IMR-90 (cell line): ENCODE results near the gene DCLK1. TPM values are rescaled to one million over a fixed set of nuclear protein-coding genes. Genes with fewer than 3 reads are reported as not detected.

Experiments
- ATAC-seq: fragments of 200-7000 bp; cut with Tn5 transposase; 2 replicates; pipeline ENCODE4 v1.9.1; 2020; ENCODE audit warnings: low read depth, mild to moderate bottlenecking, moderate library complexity
- BruUV-seq: library from RNA; stranded (reverse); fragments of 400-500 nt; replicated peaks from 2 replicates; lab custom pipeline; 2021; lab: Mats Ljungman, UMichigan
- CTCF ChIA-PET: fragments of 300-600 bp; formaldehyde crosslinking; extraction: SDS; loops from one replicate; lab custom pipeline; 2021; ENCODE audit warnings: antibody characterized with exemption; lab: Yijun Ruan, JAX
- POLR2A ChIA-PET: fragments of 300-600 bp; sonication (Branson Sonifier 250); formaldehyde crosslinking; loops from one replicate; lab custom pipeline; 2022; ENCODE audit warnings: antibody characterized with exemption; ENCODE audit not compliant: unreplicated experiment; lab: Charles Lee
- DNase-seq: peaks from one replicate; pipeline ENCODE4 v3.0.0; 2013
- H2AFZ ChIP-seq: replicated peaks from 2 replicates; pipeline ENCODE3; 2013; ENCODE audit warnings: low read length, mild to moderate bottlenecking; ENCODE audit not compliant: poor library complexity
- H2AK5ac ChIP-seq: 2 replicates; pipeline ENCODE4 v1.6.1; 2013; ENCODE audit warnings: low read depth, low read length, inconsistent platforms
- H2AK9ac ChIP-seq: replicated peaks from 2 replicates; pipeline ENCODE3; 2013; ENCODE audit warnings: mild to moderate bottlenecking, low read depth, low read length, moderate library complexity; ENCODE audit not compliant: poor library complexity
- H2BK120ac ChIP-seq: 2 replicates; pipeline ENCODE4 v1.6.1; 2013; ENCODE audit warnings: low read depth, low read length, inconsistent platforms
- H2BK15ac ChIP-seq: 3 replicates; pipeline ENCODE4 v1.6.1; 2013; ENCODE audit warnings: low read depth, low read length, inconsistent platforms
- H2BK20ac ChIP-seq: 2 replicates; pipeline ENCODE4 v1.6.1; 2013; ENCODE audit warnings: low read depth, mild to moderate bottlenecking, inconsistent platforms, low read length, moderate library complexity
- H2BK5ac ChIP-seq: 2 replicates; pipeline ENCODE4 v1.6.1; 2013; ENCODE audit warnings: mild to moderate bottlenecking, low read depth, low read length, inconsistent platforms; ENCODE audit not compliant: poor library complexity, severe bottlenecking
- H3K14ac ChIP-seq: replicated peaks from 2 replicates; pipeline ENCODE4 v1.6.1; 2013; ENCODE audit warnings: low read depth, low read length, inconsistent platforms
- H3K18ac ChIP-seq: 2 replicates; pipeline ENCODE4 v1.6.1; 2013; ENCODE audit warnings: low read depth, low read length, control low read depth
- H3K23ac ChIP-seq: 2 replicates; pipeline ENCODE4 v1.6.1; 2013; ENCODE audit warnings: low read depth, low read length, inconsistent platforms
- H3K27ac ChIP-seq: 2 replicates; pipeline ENCODE4 v1.5.1; 2013; ENCODE audit warnings: mild to moderate bottlenecking, control low read depth, low read length; ENCODE audit not compliant: insufficient read depth
- H3K27me3 ChIP-seq: 2 replicates; pipeline ENCODE4 v1.6.1; 2013; ENCODE audit warnings: low read length; ENCODE audit not compliant: control insufficient read depth, insufficient read depth
- H3K36me3 ChIP-seq: 2 replicates; pipeline ENCODE4 v1.6.1; 2013; ENCODE audit warnings: low read length, mixed read lengths; ENCODE audit not compliant: control insufficient read depth, insufficient read depth
- H3K4ac ChIP-seq: 2 replicates; pipeline ENCODE4 v1.6.1; 2013; ENCODE audit warnings: low read depth, low read length, inconsistent platforms
- H3K4me1 ChIP-seq: 2 replicates; pipeline ENCODE4 v1.6.1; 2013; ENCODE audit warnings: low read length, mixed read lengths; ENCODE audit not compliant: control insufficient read depth, insufficient read depth
- H3K4me2 ChIP-seq: 2 replicates; pipeline ENCODE4 v1.6.1; 2013; ENCODE audit warnings: low read depth, mild to moderate bottlenecking, control low read depth, low read length, moderate library complexity
- H3K4me3 ChIP-seq: 2 replicates; pipeline ENCODE4 v1.5.1; 2013; ENCODE audit warnings: low read depth, mild to moderate bottlenecking, control low read depth, low read length, moderate library complexity; ENCODE audit not compliant: insufficient read depth
- H3K56ac ChIP-seq: 2 replicates; pipeline ENCODE4 v1.6.1; 2013; ENCODE audit warnings: low read length, inconsistent platforms; ENCODE audit not compliant: insufficient read depth; ENCODE audit errors: extremely low read depth
- H3K79me1 ChIP-seq, 2 experiments: 2 replicates each; pipeline ENCODE4 v1.6.1; 2013; ENCODE audit warnings: low read length in 2 of 2, inconsistent platforms in 1 of 2, low read depth in 1 of 2
- H3K9ac ChIP-seq: 2 replicates; pipeline ENCODE4 v1.6.1; 2013; ENCODE audit warnings: low read depth, low read length, control low read depth
- H3K9me1 ChIP-seq: 2 replicates; pipeline ENCODE4 v1.6.1; 2013; ENCODE audit warnings: low read length, inconsistent platforms; ENCODE audit not compliant: insufficient read depth
- H3K9me3 ChIP-seq: 2 replicates; pipeline ENCODE4 v1.6.1; 2013; ENCODE audit warnings: low read length; ENCODE audit not compliant: control insufficient read depth, insufficient read depth
- H4K20me1 ChIP-seq: 2 replicates; pipeline ENCODE4 v1.6.1; 2013; ENCODE audit warnings: low read length, inconsistent platforms; ENCODE audit not compliant: insufficient read depth
- H4K5ac ChIP-seq: 2 replicates; pipeline ENCODE4 v1.6.1; 2013; ENCODE audit warnings: mild to moderate bottlenecking, low read depth, low read length, control low read depth
- H4K8ac ChIP-seq, 2 experiments: 2 replicates each; pipeline ENCODE4 v1.6.1; 2013; ENCODE audit warnings: low read depth in 2 of 2, low read length in 2 of 2, control low read depth in 1 of 2, inconsistent platforms in 1 of 2
- H4K91ac ChIP-seq: 2 replicates; pipeline ENCODE4 v1.6.1; 2013; ENCODE audit warnings: low read depth, low read length, inconsistent platforms; ENCODE audit not compliant: insufficient read depth
- CEBPB ChIP-seq: IDR thresholded peaks from 2 replicates; pipeline ENCODE4 v1.6.1; 2012; ENCODE audit warnings: low read depth, low read length, improper control_type of control experiment
- CHD1 ChIP-seq: IDR thresholded peaks from 2 replicates; pipeline ENCODE4 v1.6.1; 2012; ENCODE audit warnings: low read depth, low read length, improper control_type of control experiment
- MAZ ChIP-seq: IDR thresholded peaks from 2 replicates; pipeline ENCODE4 v1.6.1; 2012; ENCODE audit warnings: low read depth, mild to moderate bottlenecking, low read length, improper control_type of control experiment, moderate library complexity, borderline replicate concordance
- NFE2L2 ChIP-seq: fragments of 150-350 bp; IDR thresholded peaks from 2 replicates; pipeline ENCODE4 v1.6.1; 2016; ENCODE audit warnings: low read depth, mild to moderate bottlenecking, low read length
- WGBS, 2 experiments: methylation state at CpG; one replicate each; pipeline versions ENCODE4 v1.1.5 to v1.1.7; 2013; ENCODE audit warnings: missing lambda C conversion rate in 2 of 2; ENCODE audit not compliant: insufficient read length in 1 of 2; ENCODE audit errors: extremely low coverage in 2 of 2; 5-methylcytosine and 5-hydroxymethylcytosine counted together
- dilution Hi-C: fragments of 300-500 bp; cut with HindIII; formaldehyde crosslinking; loops from one replicate; pipeline ENCODE4 v1.14.3; 2018; ENCODE audit warnings: low sequenced_read_pairs; ENCODE audit not compliant: unreplicated experiment
- in situ Hi-C: fragments of 300-500 bp; cut with MboI; formaldehyde crosslinking; loops from 3 replicates; pipeline ENCODE4 v1.14.3; 2019; ENCODE audit warnings: low sequenced_read_pairs, inconsistent platforms, mixed read lengths
- intact Hi-C: fragments of 100-400 bp; cut with micrococcal nuclease; formaldehyde crosslinking; loops from 2 replicates; pipeline ENCODE4 v1.10.0; 2022
- polyA plus RNA-seq, 3 experiments: library from polyadenylated mRNA; depleted of rRNA; stranded (reverse); fragments of >200 nt; gene quantifications; 2 replicates each; pipeline ENCODE4 v1.2.3, GENCODE V29; 2012; ENCODE audit warnings: low replicate concordance in 1 of 3
- total RNA-seq: library from RNA; depleted of rRNA; stranded (reverse); fragments of >200 nt; gene quantifications from 2 replicates; pipeline ENCODE4 v1.2.3, GENCODE V29; 2012

The DCLK1 gene
- total and polyA plus RNA-seq, 2 of the 4 experiments (the other 2 are of a cell fraction), result under 0.01 to 0.02 TPM

DNA sequence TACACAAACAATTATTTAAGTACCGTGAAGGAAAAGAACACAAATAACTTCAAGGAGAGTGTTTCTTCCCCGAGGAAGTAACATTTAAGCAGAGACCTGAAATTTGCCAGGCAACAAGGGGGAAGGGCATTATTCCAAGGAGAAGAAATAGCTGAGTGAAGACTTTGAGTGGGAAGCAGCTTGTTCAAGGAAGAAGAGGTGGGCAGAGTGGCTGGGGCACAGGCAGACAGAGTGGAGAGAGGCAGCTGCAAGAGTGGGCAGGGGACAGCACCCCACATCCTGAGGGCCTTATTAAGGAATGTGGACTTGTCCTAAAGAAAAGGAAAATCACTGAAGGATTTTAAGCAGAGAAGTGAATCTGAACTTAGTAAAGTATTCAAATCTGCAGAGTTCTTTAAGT lies 4.7 kb upstream of the DCLK1 start:
- H3K4ac ChIP-seq, result no peak overlapping the region
- DNase-seq, result no peak
- BruUV-seq, result no TSS peak
- H3K56ac ChIP-seq, result no peak overlapping the region
- no peaks in the 10 kb centered on the region for H3K9me3 ChIP-seq
- no peak overlapping the region for H4K8ac ChIP-seq
- in situ Hi-C loops, result no loop called here
- no peak overlapping the region for H2BK5ac ChIP-seq
- H2BK120ac ChIP-seq, result no peak overlapping the region
- no peak overlapping the region for H2BK15ac ChIP-seq
- no peak overlapping the region for H3K18ac ChIP-seq
- H3K14ac ChIP-seq, result no peak overlapping the region
- peaks cover 10% of the 10 kb centered on the region for H3K27me3 ChIP-seq
- no CpG with 5 or more reads among the region's 2 CpGs for WGBS, 2 experiments
- H3K4me1 ChIP-seq, result no peaks in the 10 kb centered on the region
- no peak overlapping the region for H3K23ac ChIP-seq
- intact Hi-C loops, result no loop called here
- no peak overlapping the region for H2AK9ac ChIP-seq
- dilution Hi-C loops, result no loop called here
- no peak overlapping the region for H2BK20ac ChIP-seq
- no peak overlapping the region for H3K4me2 ChIP-seq
- H3K9ac ChIP-seq, result no peak overlapping the region
- no peaks in the 10 kb centered on the region for H3K79me1 ChIP-seq
- H3K9me1 ChIP-seq, result no peaks in the 10 kb centered on the region
- no peak overlapping the region for H4K5ac ChIP-seq
- H2AFZ ChIP-seq, result no peak overlapping the region
- no peaks in the 10 kb centered on the region for H3K36me3 ChIP-seq
- ChIA-PET CTCF (no interaction called here), POLR2A (no interaction called here)
- ATAC-seq, result no peak
- no peak overlapping the region for H3K27ac ChIP-seq
- no peak overlapping the region for H3K4me3 ChIP-seq
- TF ChIP-seq CHD1, result no peak
- no peak for TF ChIP-seq NFE2L2
- TF ChIP-seq MAZ, result no peak
- TF ChIP-seq CEBPB, result no peak
- no peak overlapping the region for H4K91ac ChIP-seq
- H4K20me1 ChIP-seq, result no peaks in the 10 kb centered on the region
- H2AK5ac ChIP-seq, result no peak overlapping the region
